CD1c-positive myeloid dendritic cell (primary cell): ENCODE data around the gene USF3.

Experiments used
- DNase-seq: peaks from one replicate; pipeline ENCODE4 v3.0.0-alpha.2; 2016; ENCODE audit errors: extremely low spot score

Gene USF3

GRCh38 chr3:113695786-113696645, at the start of gene USF3:
TSS of gene USF3 (minus strand) at chr3:113696642. CDS start at chr3:113674878, 21,764 bp downstream.
- peak; percentile 77 for DNase-seq

GRCh38 chr3:113745756-113746547, 49.5 kb upstream of the USF3 start, which contains the start of gene NAA50:
TSS of gene NAA50 (minus strand) at chr3:113746249. CDS start at chr3:113745949, 300 bp downstream.
- peak; percentile 96 for DNase-seq

- peak; percentile 91 for DNase-seq
Observed at GRCh38 chr3:113744941-113745755, 48.7 kb upstream of the USF3 start.

GRCh38 chr3:113743006-113743630, 46.7 kb upstream of the USF3 start:
- no peak for DNase-seq

GRCh38 chr3:113741620-113742019, 45.2 kb upstream of the USF3 start:
- peak; percentile 31 for DNase-seq

GRCh38 chr3:113741086-113741485, 44.6 kb upstream of the USF3 start:
- DNase-seq, result no peak

GRCh38 chr3:113736548-113737089, 40.2 kb upstream of the USF3 start:
- peak; percentile 83 for DNase-seq

- DNase-seq, result no peak
Observed at GRCh38 chr3:113731694-113732093, 35.3 kb upstream of the USF3 start.

- no peak for DNase-seq
Observed at GRCh38 chr3:113730550-113730949, 34.1 kb upstream of the USF3 start.

- no peak for DNase-seq
Observed at GRCh38 chr3:113728661-113729060, 32.2 kb upstream of the USF3 start.

- DNase-seq, result no peak
Observed at GRCh38 chr3:113721636-113722035, 25.2 kb upstream of the USF3 start.

GRCh38 chr3:113719758-113720157, 23.3 kb upstream of the USF3 start:
- no peak for DNase-seq

- DNase-seq, result no peak
Observed at GRCh38 chr3:113719294-113719693, 22.9 kb upstream of the USF3 start.

- no peak for DNase-seq
Observed at GRCh38 chr3:113717818-113718217, 21.4 kb upstream of the USF3 start.

- no peak for DNase-seq
Observed at GRCh38 chr3:113717308-113717707, 20.9 kb upstream of the USF3 start.

- DNase-seq, result no peak
Observed at GRCh38 chr3:113714702-113715101, 18.3 kb upstream of the USF3 start.

- no peak for DNase-seq
Observed at GRCh38 chr3:113712129-113712528, 15.7 kb upstream of the USF3 start.

GRCh38 chr3:113707835-113708234, 11.4 kb upstream of the USF3 start:
- no peak for DNase-seq

- DNase-seq, result no peak
Observed at GRCh38 chr3:113698956-113699355, 2.5 kb upstream of the USF3 start.

- DNase-seq, result no peak
Observed at GRCh38 chr3:113698213-113698742, 1.8 kb upstream of the USF3 start.
